IMR-90 (cell line): ENCODE results near the gene CCDC144A. TPM values are rescaled to one million over a fixed set of nuclear protein-coding genes. Genes with fewer than 3 reads are reported as not detected.

Source experiments
- ATAC-seq: fragments of 200-7000 bp; cut with Tn5 transposase; 2 replicates; pipeline ENCODE4 v1.9.1; 2020; ENCODE audit warnings: low read depth, mild to moderate bottlenecking, moderate library complexity
- BruUV-seq: library from RNA; stranded (reverse); fragments of 400-500 nt; replicated peaks from 2 replicates; lab custom pipeline; 2021; lab: Mats Ljungman, UMichigan
- CTCF ChIA-PET: fragments of 300-600 bp; formaldehyde crosslinking; extraction: SDS; loops from one replicate; lab custom pipeline; 2021; ENCODE audit warnings: antibody characterized with exemption; lab: Yijun Ruan, JAX
- POLR2A ChIA-PET: fragments of 300-600 bp; sonication (Branson Sonifier 250); formaldehyde crosslinking; loops from one replicate; lab custom pipeline; 2022; ENCODE audit warnings: antibody characterized with exemption; ENCODE audit not compliant: unreplicated experiment; lab: Charles Lee
- DNase-seq: peaks from one replicate; pipeline ENCODE4 v3.0.0; 2013
- H2AFZ ChIP-seq: replicated peaks from 2 replicates; pipeline ENCODE3; 2013; ENCODE audit warnings: low read length, mild to moderate bottlenecking; ENCODE audit not compliant: poor library complexity
- H2AK5ac ChIP-seq: 2 replicates; pipeline ENCODE4 v1.6.1; 2013; ENCODE audit warnings: low read depth, low read length, inconsistent platforms
- H2AK9ac ChIP-seq: replicated peaks from 2 replicates; pipeline ENCODE3; 2013; ENCODE audit warnings: mild to moderate bottlenecking, low read depth, low read length, moderate library complexity; ENCODE audit not compliant: poor library complexity
- H2BK120ac ChIP-seq: 2 replicates; pipeline ENCODE4 v1.6.1; 2013; ENCODE audit warnings: low read depth, low read length, inconsistent platforms
- H2BK15ac ChIP-seq: 3 replicates; pipeline ENCODE4 v1.6.1; 2013; ENCODE audit warnings: low read depth, low read length, inconsistent platforms
- H2BK20ac ChIP-seq: 2 replicates; pipeline ENCODE4 v1.6.1; 2013; ENCODE audit warnings: low read depth, mild to moderate bottlenecking, inconsistent platforms, low read length, moderate library complexity
- H2BK5ac ChIP-seq: 2 replicates; pipeline ENCODE4 v1.6.1; 2013; ENCODE audit warnings: mild to moderate bottlenecking, low read depth, low read length, inconsistent platforms; ENCODE audit not compliant: poor library complexity, severe bottlenecking
- H3K14ac ChIP-seq: replicated peaks from 2 replicates; pipeline ENCODE4 v1.6.1; 2013; ENCODE audit warnings: low read depth, low read length, inconsistent platforms
- H3K18ac ChIP-seq: 2 replicates; pipeline ENCODE4 v1.6.1; 2013; ENCODE audit warnings: low read depth, low read length, control low read depth
- H3K23ac ChIP-seq: 2 replicates; pipeline ENCODE4 v1.6.1; 2013; ENCODE audit warnings: low read depth, low read length, inconsistent platforms
- H3K27ac ChIP-seq: 2 replicates; pipeline ENCODE4 v1.5.1; 2013; ENCODE audit warnings: mild to moderate bottlenecking, control low read depth, low read length; ENCODE audit not compliant: insufficient read depth
- H3K27me3 ChIP-seq: 2 replicates; pipeline ENCODE4 v1.6.1; 2013; ENCODE audit warnings: low read length; ENCODE audit not compliant: control insufficient read depth, insufficient read depth
- H3K36me3 ChIP-seq: 2 replicates; pipeline ENCODE4 v1.6.1; 2013; ENCODE audit warnings: low read length, mixed read lengths; ENCODE audit not compliant: control insufficient read depth, insufficient read depth
- H3K4ac ChIP-seq: 2 replicates; pipeline ENCODE4 v1.6.1; 2013; ENCODE audit warnings: low read depth, low read length, inconsistent platforms
- H3K4me1 ChIP-seq: 2 replicates; pipeline ENCODE4 v1.6.1; 2013; ENCODE audit warnings: low read length, mixed read lengths; ENCODE audit not compliant: control insufficient read depth, insufficient read depth
- H3K4me2 ChIP-seq: 2 replicates; pipeline ENCODE4 v1.6.1; 2013; ENCODE audit warnings: low read depth, mild to moderate bottlenecking, control low read depth, low read length, moderate library complexity
- H3K4me3 ChIP-seq: 2 replicates; pipeline ENCODE4 v1.5.1; 2013; ENCODE audit warnings: low read depth, mild to moderate bottlenecking, control low read depth, low read length, moderate library complexity; ENCODE audit not compliant: insufficient read depth
- H3K56ac ChIP-seq: 2 replicates; pipeline ENCODE4 v1.6.1; 2013; ENCODE audit warnings: low read length, inconsistent platforms; ENCODE audit not compliant: insufficient read depth; ENCODE audit errors: extremely low read depth
- H3K79me1 ChIP-seq, 2 experiments: 2 replicates each; pipeline ENCODE4 v1.6.1; 2013; ENCODE audit warnings: low read length in 2 of 2, inconsistent platforms in 1 of 2, low read depth in 1 of 2
- H3K9ac ChIP-seq: 2 replicates; pipeline ENCODE4 v1.6.1; 2013; ENCODE audit warnings: low read depth, low read length, control low read depth
- H3K9me1 ChIP-seq: 2 replicates; pipeline ENCODE4 v1.6.1; 2013; ENCODE audit warnings: low read length, inconsistent platforms; ENCODE audit not compliant: insufficient read depth
- H3K9me3 ChIP-seq: 2 replicates; pipeline ENCODE4 v1.6.1; 2013; ENCODE audit warnings: low read length; ENCODE audit not compliant: control insufficient read depth, insufficient read depth
- H4K20me1 ChIP-seq: 2 replicates; pipeline ENCODE4 v1.6.1; 2013; ENCODE audit warnings: low read length, inconsistent platforms; ENCODE audit not compliant: insufficient read depth
- H4K5ac ChIP-seq: 2 replicates; pipeline ENCODE4 v1.6.1; 2013; ENCODE audit warnings: mild to moderate bottlenecking, low read depth, low read length, control low read depth
- H4K8ac ChIP-seq, 2 experiments: 2 replicates each; pipeline ENCODE4 v1.6.1; 2013; ENCODE audit warnings: low read depth in 2 of 2, low read length in 2 of 2, control low read depth in 1 of 2, inconsistent platforms in 1 of 2
- H4K91ac ChIP-seq: 2 replicates; pipeline ENCODE4 v1.6.1; 2013; ENCODE audit warnings: low read depth, low read length, inconsistent platforms; ENCODE audit not compliant: insufficient read depth
- BHLHE40 ChIP-seq: fragments of 150-350 bp; IDR thresholded peaks from 2 replicates; pipeline ENCODE4 v1.6.1; 2016; ENCODE audit warnings: mild to moderate bottlenecking, low read depth, low read length
- CEBPB ChIP-seq: IDR thresholded peaks from 2 replicates; pipeline ENCODE4 v1.6.1; 2012; ENCODE audit warnings: low read depth, low read length, improper control_type of control experiment
- CHD1 ChIP-seq: IDR thresholded peaks from 2 replicates; pipeline ENCODE4 v1.6.1; 2012; ENCODE audit warnings: low read depth, low read length, improper control_type of control experiment
- MAFK ChIP-seq: IDR thresholded peaks from 2 replicates; pipeline ENCODE4 v1.6.1; 2012; ENCODE audit warnings: low read depth, low read length, improper control_type of control experiment
- MAZ ChIP-seq: IDR thresholded peaks from 2 replicates; pipeline ENCODE4 v1.6.1; 2012; ENCODE audit warnings: low read depth, mild to moderate bottlenecking, low read length, improper control_type of control experiment, moderate library complexity, borderline replicate concordance
- POLR2A ChIP-seq: IDR thresholded peaks from 2 replicates; pipeline ENCODE4 v1.6.1; 2012; ENCODE audit warnings: mild to moderate bottlenecking, low read depth, low read length
- RCOR1 ChIP-seq: IDR thresholded peaks from 2 replicates; pipeline ENCODE4 v1.6.1; 2012; ENCODE audit warnings: mild to moderate bottlenecking, low read length, improper control_type of control experiment; ENCODE audit not compliant: insufficient replicate concordance
- RFX5 ChIP-seq: IDR thresholded peaks from 2 replicates; pipeline ENCODE4 v1.8.0; 2012; ENCODE audit warnings: low read depth, mild to moderate bottlenecking, low read length, moderate library complexity
- SMC3 ChIP-seq: fragments of 150-350 bp; IDR thresholded peaks from 2 replicates; pipeline ENCODE4 v1.6.1; 2016; ENCODE audit warnings: low read depth, mild to moderate bottlenecking, antibody characterized with exemption, low read length, moderate library complexity
- WGBS, 2 experiments: methylation state at CpG; one replicate each; pipeline versions ENCODE4 v1.1.5 to v1.1.7; 2013; ENCODE audit warnings: missing lambda C conversion rate in 2 of 2; ENCODE audit not compliant: insufficient read length in 1 of 2; ENCODE audit errors: extremely low coverage in 2 of 2; 5-methylcytosine and 5-hydroxymethylcytosine counted together
- dilution Hi-C: fragments of 300-500 bp; cut with HindIII; formaldehyde crosslinking; loops from one replicate; pipeline ENCODE4 v1.14.3; 2018; ENCODE audit warnings: low sequenced_read_pairs; ENCODE audit not compliant: unreplicated experiment
- in situ Hi-C: fragments of 300-500 bp; cut with MboI; formaldehyde crosslinking; loops from 3 replicates; pipeline ENCODE4 v1.14.3; 2019; ENCODE audit warnings: low sequenced_read_pairs, inconsistent platforms, mixed read lengths
- intact Hi-C: fragments of 100-400 bp; cut with micrococcal nuclease; formaldehyde crosslinking; loops from 2 replicates; pipeline ENCODE4 v1.10.0; 2022
- polyA plus RNA-seq, 3 experiments: library from polyadenylated mRNA; depleted of rRNA; stranded (reverse); fragments of >200 nt; gene quantifications; 2 replicates each; pipeline ENCODE4 v1.2.3, GENCODE V29; 2012; ENCODE audit warnings: low replicate concordance in 1 of 3
- total RNA-seq: library from RNA; depleted of rRNA; stranded (reverse); fragments of >200 nt; gene quantifications from 2 replicates; pipeline ENCODE4 v1.2.3, GENCODE V29; 2012
- TF ChIP-seq, protein P1 (sequence below): fragments of 150-350 bp; IDR thresholded peaks from 2 replicates; pipeline ENCODE4 v1.6.1; 2016; ENCODE audit warnings: low read depth, mild to moderate bottlenecking, low read length, moderate library complexity, borderline replicate concordance
- TF ChIP-seq, protein P2 (sequence below): fragments of 150-350 bp; IDR thresholded peaks from 2 replicates; pipeline ENCODE4 v1.6.1; 2017; ENCODE audit warnings: mild to moderate bottlenecking, antibody characterized with exemption, low read length, low read depth
- TF ChIP-seq, protein P3 (sequence below): conservative IDR thresholded peaks from 2 replicates; pipeline ENCODE4 v1.5.1; 2012; ENCODE audit warnings: mild to moderate bottlenecking, low read depth, low read length, improper control_type of control experiment

Gene CCDC144A
- total and polyA plus RNA-seq, 2 of the 4 experiments (the other 2 are of a cell fraction): 0.51 to 1.4 TPM

DNA sequence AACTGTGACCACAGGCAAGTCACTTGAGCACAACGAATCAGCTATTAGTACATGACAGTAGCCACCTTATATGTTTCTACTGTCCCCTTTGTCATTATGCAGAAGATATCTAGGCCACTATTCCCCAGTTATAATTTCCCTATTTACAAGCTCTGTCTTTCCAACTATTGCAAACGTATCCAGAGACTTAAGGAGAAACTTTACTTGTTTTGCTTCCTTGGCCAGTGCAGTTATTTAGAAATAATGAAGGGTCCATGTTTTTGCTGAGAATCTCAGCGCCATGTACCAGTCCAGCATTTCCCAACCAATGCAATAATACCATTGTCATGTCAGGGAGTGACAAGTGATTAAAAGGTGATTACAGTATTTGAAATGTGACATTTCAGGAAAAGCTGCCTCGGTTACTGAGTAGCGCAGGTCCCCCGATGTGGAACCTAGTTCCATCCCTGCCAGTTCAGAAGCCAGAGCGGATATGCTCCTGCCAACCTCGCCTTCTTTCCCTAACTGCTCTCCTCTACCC lies 37.1 kb upstream of the CCDC144A start:
- ATAC-seq: no peak; the same call in 1 of the 2 replicates
- ChIA-PET POLR2A (no interaction called here), CTCF (no interaction called here)

More for the DNA sequence above, 37.1 kb upstream of the CCDC144A start:
- H2AK5ac ChIP-seq: no peak overlapping the region
- 0 out of 2 replicates have a peak, but pooled peaks cover 2% of the 10 kb centered on the region for H3K36me3 ChIP-seq
- H4K20me1 ChIP-seq: no peaks in the 10 kb centered on the region
- H4K91ac ChIP-seq: 0 out of 2 replicates have a peak overlapping the region, but pooled peaks have one; percentile 3
- peak overlapping the region; percentile 87 for H3K9ac ChIP-seq
- WGBS, 2 experiments: 13% methylated on average over 2 of the region's 8 CpGs; no CpG with 5 or more reads in 1 of the 2 experiments
- H2BK20ac ChIP-seq: no peak overlapping the region
- H3K4me2 ChIP-seq: peak overlapping the region; percentile 98
- peak overlapping the region; percentile 19 for H2BK5ac ChIP-seq
- H3K27me3 ChIP-seq: peaks cover 1% of the 10 kb centered on the region
- dilution Hi-C loops: no loop called here
- peak overlapping the region; percentile 26 for H3K4ac ChIP-seq
- 0 out of 2 replicates have a peak, but pooled peaks cover 2% of the 10 kb centered on the region for H3K4me1 ChIP-seq
- peak overlapping the region; percentile 95 for H2AFZ ChIP-seq
- H3K4me3 ChIP-seq: peak overlapping the region; percentile 69
- BruUV-seq: no TSS peak
- peak overlapping the region; percentile 79 for H3K14ac ChIP-seq
- H3K9me3 ChIP-seq: no peaks in the 10 kb centered on the region
- peak overlapping the region; percentile 73 to 84 for H4K8ac ChIP-seq
- DNase-seq: no peak
- peaks cover 6 to 7% of the 10 kb centered on the region in 2 experiments; a peak in 2 of 4 replicates for H3K79me1 ChIP-seq
- H2BK120ac ChIP-seq: no peak overlapping the region
- in situ Hi-C loops: no loop called here
- peaks cover 3% of the 10 kb centered on the region; the same call in 1 of the 2 replicates for H3K9me1 ChIP-seq
- H3K27ac ChIP-seq: peak overlapping the region; percentile 78
- peak overlapping the region; percentile 71 for H2AK9ac ChIP-seq
- intact Hi-C loops: no loop called here
- no peak overlapping the region for H2BK15ac ChIP-seq
- H3K23ac ChIP-seq: peak overlapping the region; percentile 39; the same call in 1 of the 2 replicates
- peak overlapping the region; percentile 98 for H4K5ac ChIP-seq
- H3K56ac ChIP-seq: no peak overlapping the region
- TF ChIP-seq MAZ (no peak), RFX5 (no peak), MAFK (no peak), SMC3 (no peak), BHLHE40 (no peak), RCOR1 (no peak), CEBPB (no peak), POLR2A (no peak), CHD1 (no peak)
- TF ChIP-seq, protein P1, sequence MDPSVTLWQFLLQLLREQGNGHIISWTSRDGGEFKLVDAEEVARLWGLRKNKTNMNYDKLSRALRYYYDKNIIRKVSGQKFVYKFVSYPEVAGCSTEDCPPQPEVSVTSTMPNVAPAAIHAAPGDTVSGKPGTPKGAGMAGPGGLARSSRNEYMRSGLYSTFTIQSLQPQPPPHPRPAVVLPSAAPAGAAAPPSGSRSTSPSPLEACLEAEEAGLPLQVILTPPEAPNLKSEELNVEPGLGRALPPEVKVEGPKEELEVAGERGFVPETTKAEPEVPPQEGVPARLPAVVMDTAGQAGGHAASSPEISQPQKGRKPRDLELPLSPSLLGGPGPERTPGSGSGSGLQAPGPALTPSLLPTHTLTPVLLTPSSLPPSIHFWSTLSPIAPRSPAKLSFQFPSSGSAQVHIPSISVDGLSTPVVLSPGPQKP: no peak
- TF ChIP-seq, protein P2, sequence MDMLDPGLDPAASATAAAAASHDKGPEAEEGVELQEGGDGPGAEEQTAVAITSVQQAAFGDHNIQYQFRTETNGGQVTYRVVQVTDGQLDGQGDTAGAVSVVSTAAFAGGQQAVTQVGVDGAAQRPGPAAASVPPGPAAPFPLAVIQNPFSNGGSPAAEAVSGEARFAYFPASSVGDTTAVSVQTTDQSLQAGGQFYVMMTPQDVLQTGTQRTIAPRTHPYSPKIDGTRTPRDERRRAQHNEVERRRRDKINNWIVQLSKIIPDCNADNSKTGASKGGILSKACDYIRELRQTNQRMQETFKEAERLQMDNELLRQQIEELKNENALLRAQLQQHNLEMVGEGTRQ: no peak
- TF ChIP-seq, protein P3, sequence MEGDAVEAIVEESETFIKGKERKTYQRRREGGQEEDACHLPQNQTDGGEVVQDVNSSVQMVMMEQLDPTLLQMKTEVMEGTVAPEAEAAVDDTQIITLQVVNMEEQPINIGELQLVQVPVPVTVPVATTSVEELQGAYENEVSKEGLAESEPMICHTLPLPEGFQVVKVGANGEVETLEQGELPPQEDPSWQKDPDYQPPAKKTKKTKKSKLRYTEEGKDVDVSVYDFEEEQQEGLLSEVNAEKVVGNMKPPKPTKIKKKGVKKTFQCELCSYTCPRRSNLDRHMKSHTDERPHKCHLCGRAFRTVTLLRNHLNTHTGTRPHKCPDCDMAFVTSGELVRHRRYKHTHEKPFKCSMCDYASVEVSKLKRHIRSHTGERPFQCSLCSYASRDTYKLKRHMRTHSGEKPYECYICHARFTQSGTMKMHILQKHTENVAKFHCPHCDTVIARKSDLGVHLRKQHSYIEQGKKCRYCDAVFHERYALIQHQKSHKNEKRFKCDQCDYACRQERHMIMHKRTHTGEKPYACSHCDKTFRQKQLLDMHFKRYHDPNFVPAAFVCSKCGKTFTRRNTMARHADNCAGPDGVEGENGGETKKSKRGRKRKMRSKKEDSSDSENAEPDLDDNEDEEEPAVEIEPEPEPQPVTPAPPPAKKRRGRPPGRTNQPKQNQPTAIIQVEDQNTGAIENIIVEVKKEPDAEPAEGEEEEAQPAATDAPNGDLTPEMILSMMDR: no peak
- H3K18ac ChIP-seq: peak overlapping the region; percentile 48
